Measurements from ENCODE around the gene PPP1R16B.

PPP1R16B gene

GRCh38 chr20:38903335-38903734 is 97.8 kb downstream of the PPP1R16B start:
- ChIA-PET CTCF (interaction anchor here (1.1 kb wide), 1 partner anchor 11 kb away, joined by 3 read pairs; no protein-coding TSS in a partner anchor), POLR2A (no interaction called here)
- H3K9me3 ChIP-seq (ENCODE audit: control insufficient read depth, insufficient read depth, low read depth, low read length): no peaks in the 10 kb centered on the region
- no peak overlapping the region for H3K27ac ChIP-seq (ENCODE audit: extremely low read depth, low read depth, low read length)
- H3K4me3 ChIP-seq (ENCODE audit: low read depth, low read length): no peak overlapping the region
- H3K36me3 ChIP-seq (ENCODE audit: control insufficient read depth in 2 of 2, insufficient read depth in 1 of 2, low read length in 2 of 2): no peaks in the 10 kb centered on the region
- H3K4me1 ChIP-seq (ENCODE audit: control insufficient read depth, insufficient read depth, low read length): no peaks in the 10 kb centered on the region
- TF ChIP-seq ZNF366 (tag by site-specific recombination; conservative IDR thresholded peaks at IDR 0.05) (peak; percentile 94), ZNF10 (tag by site-specific recombination; IDR thresholded peaks at IDR 0.05) (no peak), ZNF324 (tag by site-specific recombination; IDR thresholded peaks at IDR 0.05) (no peak), ZNF768 (tag by site-specific recombination; IDR thresholded peaks at IDR 0.05) (no peak), SETDB1 (IDR thresholded peaks at IDR 0.05; ENCODE audit: insufficient read length, low read length) (no peak), TCF7L2 (IDR thresholded peaks at IDR 0.05; ENCODE audit: borderline replicate concordance, low read depth, low read length) (no peak)

- no peaks in the 10 kb centered on the region for H3K4me1 ChIP-seq (ENCODE audit: control insufficient read depth, insufficient read depth, low read length)
- ChIA-PET POLR2A (no interaction called here), CTCF (no interaction called here)
- H3K9me3 ChIP-seq (ENCODE audit: control insufficient read depth, insufficient read depth, low read depth, low read length): no peaks in the 10 kb centered on the region
- H3K27ac ChIP-seq (ENCODE audit: extremely low read depth, low read depth, low read length): no peak overlapping the region
- H3K36me3 ChIP-seq (ENCODE audit: control insufficient read depth in 2 of 2, insufficient read depth in 1 of 2, low read length in 2 of 2): no peaks in the 10 kb centered on the region
- TF ChIP-seq, protein P1, sequence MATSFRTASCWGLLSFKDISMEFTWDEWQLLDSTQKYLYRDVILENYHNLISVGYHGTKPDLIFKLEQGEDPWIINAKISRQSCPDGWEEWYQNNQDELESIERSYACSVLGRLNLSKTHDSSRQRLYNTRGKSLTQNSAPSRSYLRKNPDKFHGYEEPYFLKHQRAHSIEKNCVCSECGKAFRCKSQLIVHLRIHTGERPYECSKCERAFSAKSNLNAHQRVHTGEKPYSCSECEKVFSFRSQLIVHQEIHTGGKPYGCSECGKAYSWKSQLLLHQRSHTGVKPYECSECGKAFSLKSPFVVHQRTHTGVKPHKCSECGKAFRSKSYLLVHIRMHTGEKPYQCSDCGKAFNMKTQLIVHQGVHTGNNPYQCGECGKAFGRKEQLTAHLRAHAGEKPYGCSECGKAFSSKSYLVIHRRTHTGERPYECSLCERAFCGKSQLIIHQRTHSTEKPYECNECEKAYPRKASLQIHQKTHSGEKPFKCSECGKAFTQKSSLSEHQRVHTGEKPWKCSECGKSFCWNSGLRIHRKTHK (tag by site-specific recombination; IDR thresholded peaks at IDR 0.05): no peak
- TF ChIP-seq PRDM4 (tag by site-specific recombination; IDR thresholded peaks at IDR 0.05): no peak
- TF ChIP-seq ZBTB17 (tag by site-specific recombination; IDR thresholded peaks at IDR 0.05): no peak
- no peak for TF ChIP-seq ZFP37 (tag by site-specific recombination; IDR thresholded peaks at IDR 0.05)
- no peak for TF ChIP-seq ZNF174 (tag by site-specific recombination; IDR thresholded peaks at IDR 0.05)
- no peak for TF ChIP-seq ZNF114 (tag by site-specific recombination; IDR thresholded peaks at IDR 0.05)
- no peak for TF ChIP-seq ZNF324 (tag by site-specific recombination; IDR thresholded peaks at IDR 0.05)
- no peak overlapping the region for H3K4me3 ChIP-seq (ENCODE audit: low read depth, low read length)
These were observed 99.9 kb downstream of the PPP1R16B start for GRCh38 chr20:38905375-38905774.

DNA sequence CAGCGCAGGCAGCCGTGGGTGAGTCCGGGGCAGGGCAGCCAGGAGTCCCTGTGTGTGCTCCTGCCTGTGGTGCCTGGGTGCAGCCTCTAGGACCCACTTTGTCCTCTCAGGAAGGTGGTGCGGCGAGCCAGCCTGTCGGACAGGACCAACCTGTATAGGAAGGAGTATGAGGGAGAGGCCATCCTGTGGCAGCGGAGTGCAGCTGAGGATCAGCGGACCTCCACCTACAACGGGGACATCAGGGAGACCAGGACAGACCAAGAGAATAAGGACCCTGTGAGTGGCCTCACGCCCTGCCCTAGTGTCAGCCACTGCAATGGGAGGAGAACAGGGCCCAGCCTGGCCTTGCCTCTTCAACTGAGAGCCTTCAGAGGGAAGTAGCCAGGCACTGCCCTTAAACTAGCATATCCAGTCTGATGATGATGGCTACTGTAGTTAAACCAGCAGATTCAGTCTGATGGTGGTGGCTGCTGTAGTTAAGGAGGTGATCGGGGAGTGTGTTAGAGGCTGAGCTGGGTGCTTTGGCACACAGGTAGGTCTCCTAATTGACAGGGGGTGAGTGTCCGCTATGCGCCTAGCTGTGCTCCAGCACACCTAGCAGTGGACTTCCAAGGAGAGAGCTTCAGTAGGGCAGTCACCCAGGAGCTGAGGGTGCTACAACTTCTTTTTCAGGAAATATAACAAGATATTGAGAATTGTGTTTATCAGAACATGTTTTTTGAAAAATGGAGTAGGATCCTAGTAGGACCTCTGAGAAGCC is 102.6 kb downstream of the PPP1R16B start:
- CTCF ChIA-PET: interaction anchor here (0.6 to 2.0 kb wide), 4 partner anchors 13 to 248 kb away, joined by 3 to 6 read pairs (median 3); no protein-coding TSS in a partner anchor
- no peak overlapping the region for H3K4me3 ChIP-seq (ENCODE audit: low read depth, low read length)
- TF ChIP-seq ZFP37 (tag by site-specific recombination; IDR thresholded peaks at IDR 0.05): no peak
- no peak for TF ChIP-seq ZNF626 (tag by site-specific recombination; IDR thresholded peaks at IDR 0.05)
- TF ChIP-seq PRDM4 (tag by site-specific recombination; IDR thresholded peaks at IDR 0.05): no peak
- no peak for TF ChIP-seq ZSCAN16 (tag by site-specific recombination; IDR thresholded peaks at IDR 0.05)
- TF ChIP-seq ZNF785 (tag by site-specific recombination; IDR thresholded peaks at IDR 0.05): no peak
- no peak for TF ChIP-seq ZNF19 (tag by site-specific recombination; IDR thresholded peaks at IDR 0.05; ENCODE audit: low read depth)
- no peak for TF ChIP-seq KLF8 (tag by site-specific recombination; IDR thresholded peaks at IDR 0.05)
- no peak for TF ChIP-seq ZNF768 (tag by site-specific recombination; IDR thresholded peaks at IDR 0.05)
- TF ChIP-seq KLF9 (tag by site-specific recombination; IDR thresholded peaks at IDR 0.05; ENCODE audit: low read depth): no peak
- H3K4me1 ChIP-seq (ENCODE audit: control insufficient read depth, insufficient read depth, low read length): no peaks in the 10 kb centered on the region
- H3K36me3 ChIP-seq (ENCODE audit: control insufficient read depth in 2 of 2, insufficient read depth in 1 of 2, low read length in 2 of 2): no peaks in the 10 kb centered on the region
- no peak overlapping the region for H3K27ac ChIP-seq (ENCODE audit: extremely low read depth, low read depth, low read length)
- POLR2A ChIA-PET: interaction anchor here (1.5 kb wide), 1 partner anchor 18 kb away, joined by 4 read pairs; the partner anchor contains the start of gene FAM83D
- no peaks in the 10 kb centered on the region for H3K9me3 ChIP-seq (ENCODE audit: control insufficient read depth, insufficient read depth, low read depth, low read length)
